SU-DHL-6 (cell line): ENCODE data around the gene CCR1.

Source experiments
- H2AFZ ChIP-seq: fragments of 200-600 bp; sonication (generic); 2 replicates; pipeline ENCODE4 v1.6.1; 2014; ENCODE audit warnings: low read depth, mild to moderate bottlenecking, moderate library complexity, mixed read lengths, antibody characterized with exemption, low read length; ENCODE audit not compliant: severe bottlenecking
- H3F3A ChIP-seq: fragments of 200-600 bp; shearing (Covaris generic); 2 replicates; pipeline ENCODE4 v1.6.0; 2016; ENCODE audit warnings: antibody characterized with exemption, mild to moderate bottlenecking; ENCODE audit not compliant: insufficient read depth
- H3K27ac ChIP-seq: fragments of 200-600 bp; sonication (generic); 2 replicates; pipeline ENCODE4 v1.5.1; 2016; ENCODE audit warnings: low read depth, mild to moderate bottlenecking, low read length, moderate library complexity, mixed read lengths
- H3K27me3 ChIP-seq: fragments of 200-600 bp; sonication (generic), shearing (Covaris generic); 2 replicates; pipeline ENCODE4 v1.6.0; 2014; ENCODE audit warnings: mild to moderate bottlenecking, low read length
- H3K36me3 ChIP-seq: fragments of 200-600 bp; sonication (generic); 2 replicates; pipeline ENCODE4 v1.6.1; 2014; ENCODE audit warnings: mild to moderate bottlenecking, low read length, mixed read lengths
- H3K4me2 ChIP-seq: fragments of 300-600, 200-600 bp; shearing (Covaris generic), sonication (generic); 2 replicates; pipeline ENCODE4 v1.6.0; 2014; ENCODE audit warnings: low read length, low read depth, mild to moderate bottlenecking; ENCODE audit not compliant: poor library complexity, severe bottlenecking
- H3K4me3 ChIP-seq: fragments of 200-600 bp; sonication (generic); 2 replicates; pipeline ENCODE4 v1.5.1; 2014; ENCODE audit warnings: antibody characterized with exemption, low read length, mild to moderate bottlenecking, mixed read lengths; ENCODE audit not compliant: insufficient read depth, poor library complexity, severe bottlenecking
- H3K79me2 ChIP-seq: fragments of 200-600 bp; sonication (generic); 2 replicates; pipeline ENCODE4 v1.6.1; 2014; ENCODE audit warnings: mild to moderate bottlenecking, low read length, moderate library complexity; ENCODE audit not compliant: insufficient read depth
- H3K9ac ChIP-seq: fragments of 200-600 bp; sonication (generic); 2 replicates; pipeline ENCODE4 v1.7.0; 2014; ENCODE audit warnings: mild to moderate bottlenecking, low read length
- H3K9me2 ChIP-seq: fragments of 200-600 bp; sonication (generic); replicated peaks from 2 replicates; pipeline ENCODE4 v1.6.1; 2014; ENCODE audit warnings: low read length; ENCODE audit not compliant: insufficient read depth
- H3K9me3 ChIP-seq: fragments of 200-600 bp; sonication (generic); 2 replicates; pipeline ENCODE4 v1.6.1; 2014; ENCODE audit warnings: low read length, mixed read lengths; ENCODE audit not compliant: insufficient read depth
- H4K20me1 ChIP-seq: fragments of 200-600 bp; sonication (generic); 2 replicates; pipeline ENCODE4 v1.6.1; 2014; ENCODE audit warnings: low read depth, mild to moderate bottlenecking, antibody characterized with exemption, low read length, moderate library complexity, mixed read lengths
- CTCF ChIP-seq: fragments of 200-600 bp; sonication (generic); IDR thresholded peaks from one replicate; pipeline ENCODE4 v1.5.1; 2017; ENCODE audit warnings: antibody characterized with exemption, mild to moderate bottlenecking, low read length, moderate library complexity; ENCODE audit not compliant: insufficient read depth, poor library complexity, severe bottlenecking
- EZH2phosphoT487 ChIP-seq: fragments of 200-600 bp; sonication (generic), shearing (Covaris generic); conservative IDR thresholded peaks from 2 replicates; pipeline ENCODE4 v1.6.1; 2018; ENCODE audit warnings: mild to moderate bottlenecking, antibody characterized with exemption, low read length, moderate library complexity, mixed read lengths

The CCR1 gene

DNA sequence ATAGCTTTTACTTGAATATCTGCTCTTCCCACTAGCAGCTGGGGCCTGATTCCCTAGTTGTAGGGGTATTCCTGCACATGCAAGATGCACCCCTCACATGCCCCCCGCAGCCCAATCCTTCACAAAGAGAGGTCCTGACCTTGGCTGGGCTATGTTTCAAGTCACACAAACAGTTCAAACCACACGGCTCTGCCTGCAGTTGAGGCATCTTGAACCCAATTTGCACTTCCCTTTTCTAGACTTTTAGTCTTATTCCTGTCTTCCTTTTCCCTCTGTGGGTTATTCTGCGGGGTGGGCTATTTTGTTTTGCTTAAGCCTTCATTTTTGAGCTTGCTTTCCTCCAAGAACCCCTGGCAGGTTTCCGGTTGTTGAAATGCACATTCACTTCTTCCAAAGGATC, 13.3 kb upstream of the CCR1 start:
- Histone ChIP-seq H3K4me3 (no peak overlapping the region), H2AFZ (no peak overlapping the region), H3K27me3 (no peaks in the 10 kb centered on the region), H3K27ac (no peak overlapping the region), H3F3A (no peaks in the 10 kb centered on the region), H3K9me3 (no peaks in the 10 kb centered on the region), H3K9me2 (no peaks in the 10 kb centered on the region), H3K4me2 (no peak overlapping the region), H3K9ac (no peak overlapping the region), H3K36me3 (no peaks in the 10 kb centered on the region), H3K79me2 (no peaks in the 10 kb centered on the region), H4K20me1 (no peaks in the 10 kb centered on the region)
- TF ChIP-seq EZH2phosphoT487 (no peak), CTCF (no peak)

GRCh38 chr3:46218196-46218709, 10.1 kb upstream of the CCR1 start:
- Histone ChIP-seq H3K9me3 (no peaks in the 10 kb centered on the region), H3F3A (no peaks in the 10 kb centered on the region), H3K79me2 (no peaks in the 10 kb centered on the region), H3K36me3 (no peaks in the 10 kb centered on the region), H3K27ac (no peak overlapping the region), H3K4me2 (no peak overlapping the region), H3K9me2 (no peaks in the 10 kb centered on the region), H3K4me3 (no peak overlapping the region), H3K27me3 (no peaks in the 10 kb centered on the region), H4K20me1 (no peaks in the 10 kb centered on the region), H2AFZ (no peak overlapping the region), H3K9ac (no peak overlapping the region)
- TF ChIP-seq EZH2phosphoT487 (no peak), CTCF (no peak)

DNA sequence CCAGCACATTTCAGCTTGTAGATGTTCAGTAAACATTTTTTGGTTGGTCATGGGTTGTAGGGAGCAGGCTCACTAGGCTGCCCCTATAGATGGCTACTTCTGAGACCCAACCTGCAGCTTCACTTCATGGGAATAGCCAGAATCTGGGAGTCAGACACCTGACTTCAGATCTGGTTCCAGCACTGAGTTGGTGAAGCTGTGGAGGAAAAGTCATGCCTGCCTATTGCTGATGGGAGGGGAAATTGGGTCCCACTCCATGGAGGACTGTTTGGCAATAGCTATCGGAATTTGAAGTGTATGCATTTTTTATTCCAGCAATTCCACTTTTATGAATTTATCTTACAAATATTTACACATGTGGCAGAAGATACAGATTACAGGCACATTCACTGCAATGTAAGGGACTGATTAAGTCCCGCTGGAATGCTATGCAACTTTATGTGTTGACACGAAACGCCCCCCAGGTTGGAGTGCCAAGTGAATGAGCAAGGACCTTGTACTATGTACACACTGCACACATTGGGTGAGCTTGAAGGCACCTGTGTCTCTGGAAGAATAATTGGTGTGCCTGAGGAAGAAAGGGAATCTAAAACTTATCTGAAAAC, 7.8 kb upstream of the CCR1 start:
- H3K27me3 ChIP-seq = no peaks in the 10 kb centered on the region
- no peaks in the 10 kb centered on the region for H3F3A ChIP-seq
- TF ChIP-seq EZH2phosphoT487 (no peak), CTCF (no peak)
- no peak overlapping the region for H3K4me3 ChIP-seq
- no peaks in the 10 kb centered on the region for H3K36me3 ChIP-seq
- no peak overlapping the region for H2AFZ ChIP-seq
- no peaks in the 10 kb centered on the region for H4K20me1 ChIP-seq
- H3K9me2 ChIP-seq = no peaks in the 10 kb centered on the region
- no peak overlapping the region for H3K9ac ChIP-seq
- H3K27ac ChIP-seq = no peak overlapping the region
- no peaks in the 10 kb centered on the region for H3K9me3 ChIP-seq
- no peak overlapping the region for H3K4me2 ChIP-seq
- no peaks in the 10 kb centered on the region for H3K79me2 ChIP-seq
